Bronchial epithelial cell (primary cell): ENCODE measurements around the gene CYP4F22. TPM values are rescaled to one million over a fixed set of nuclear protein-coding genes. Genes with fewer than 3 reads are reported as not detected.

ENCODE experiments used
- DNase-seq: peaks from one replicate; pipeline ENCODE4 v3.0.0-alpha.2; 2010; ENCODE audit warnings: low read depth
- FAIRE-seq: peaks from 2 replicates; lab custom pipeline; 2011; peaks lifted over from hg19 to GRCh38; lab: Jason Lieb, UNC
- H3K27me3 ChIP-seq: 2 replicates; pipeline ENCODE4 v1.5.1; 2011; ENCODE audit warnings: low read length; ENCODE audit not compliant: control insufficient read depth, insufficient read depth
- H3K36me3 ChIP-seq: 2 replicates; pipeline ENCODE4 v1.5.1; 2011; ENCODE audit warnings: low read length; ENCODE audit not compliant: control insufficient read depth, insufficient read depth
- H3K4me3 ChIP-seq: 2 replicates; pipeline ENCODE4 v1.5.1; 2011; ENCODE audit warnings: mild to moderate bottlenecking, low read depth, low read length, control low read depth
- CTCF ChIP-seq: IDR thresholded peaks from 2 replicates; pipeline ENCODE4 v1.5.1; 2011; ENCODE audit warnings: mild to moderate bottlenecking, moderate library complexity, low read length, control low read depth, inconsistent platforms; ENCODE audit not compliant: insufficient read depth, severe bottlenecking
- total RNA-seq: library from RNA; depleted of rRNA; stranded (reverse); fragments of >200 nt; gene quantifications from 2 replicates; pipeline ENCODE4 v1.2.1, GENCODE V29; 2014

CYP4F22 gene
- total RNA-seq, 1 donor from 2014 or later = not detected

DNA sequence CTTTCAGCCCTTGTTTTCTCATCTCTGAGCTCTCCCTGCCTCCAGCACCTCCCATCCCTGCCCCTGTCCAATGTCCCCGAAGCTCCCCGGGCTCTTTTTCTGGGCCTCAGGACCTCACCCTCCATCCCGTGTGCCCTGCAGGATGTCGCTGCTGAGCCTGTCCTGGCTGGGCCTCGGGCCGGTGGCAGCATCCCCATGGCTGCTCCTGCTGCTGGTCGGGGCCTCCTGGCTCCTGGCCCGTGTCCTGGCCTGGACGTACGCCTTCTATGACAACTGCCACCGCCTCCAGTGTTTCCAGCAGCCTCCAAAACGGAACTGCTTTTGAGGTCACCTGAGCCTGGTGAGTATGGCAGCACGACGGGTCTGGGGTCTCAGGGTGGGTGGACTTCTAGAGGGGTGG lies 55.6 kb downstream of the CYP4F22 start:
- no peak for TF ChIP-seq CTCF
- FAIRE-seq (no peak), DNase-seq (no peak)
- Histone ChIP-seq H3K36me3 (no peaks in the 10 kb centered on the region), H3K27me3 (no peaks in the 10 kb centered on the region), H3K4me3 (no peak overlapping the region)

GRCh38 chr19:15564534-15565168 lies 56.3 kb downstream of the CYP4F22 start:
- DNase-seq (no peak), FAIRE-seq (no peak)
- no peak for TF ChIP-seq CTCF
- Histone ChIP-seq H3K4me3 (no peak overlapping the region), H3K27me3 (no peaks in the 10 kb centered on the region), H3K36me3 (no peaks in the 10 kb centered on the region)

DNA sequence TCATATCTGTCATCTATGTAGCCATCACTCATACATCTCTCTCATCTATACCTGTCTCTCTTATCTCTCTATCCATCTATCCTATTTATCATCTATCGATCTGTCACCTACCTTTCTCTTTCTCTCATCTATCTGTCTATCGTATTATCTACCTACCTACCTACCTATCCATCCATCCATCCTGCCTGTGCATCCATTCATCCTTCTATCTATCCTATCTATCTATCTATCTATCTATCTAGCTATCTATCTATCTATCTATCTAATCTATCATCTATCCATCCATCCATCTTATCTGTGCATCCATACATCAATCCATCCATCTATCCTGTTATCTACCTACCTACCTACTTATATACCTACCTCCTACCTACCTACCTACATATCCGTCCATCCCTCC lies 62.1 kb downstream of the CYP4F22 start:
- TF ChIP-seq CTCF = no peak

GRCh38 chr19:15575406-15575805 lies 67.1 kb downstream of the CYP4F22 start:
- no peak for TF ChIP-seq CTCF
- DNase-seq (no peak), FAIRE-seq (no peak)
- H3K36me3 ChIP-seq = no peaks in the 10 kb centered on the region
- H3K27me3 ChIP-seq = no peaks in the 10 kb centered on the region
- no peak overlapping the region for H3K4me3 ChIP-seq

More for the DNA sequence above, 62.1 kb downstream of the CYP4F22 start:
- H3K27me3 ChIP-seq = no peaks in the 10 kb centered on the region
- no peaks in the 10 kb centered on the region for H3K36me3 ChIP-seq
- FAIRE-seq = no peak
- no peak overlapping the region for H3K4me3 ChIP-seq
- DNase-seq = no peak

DNA sequence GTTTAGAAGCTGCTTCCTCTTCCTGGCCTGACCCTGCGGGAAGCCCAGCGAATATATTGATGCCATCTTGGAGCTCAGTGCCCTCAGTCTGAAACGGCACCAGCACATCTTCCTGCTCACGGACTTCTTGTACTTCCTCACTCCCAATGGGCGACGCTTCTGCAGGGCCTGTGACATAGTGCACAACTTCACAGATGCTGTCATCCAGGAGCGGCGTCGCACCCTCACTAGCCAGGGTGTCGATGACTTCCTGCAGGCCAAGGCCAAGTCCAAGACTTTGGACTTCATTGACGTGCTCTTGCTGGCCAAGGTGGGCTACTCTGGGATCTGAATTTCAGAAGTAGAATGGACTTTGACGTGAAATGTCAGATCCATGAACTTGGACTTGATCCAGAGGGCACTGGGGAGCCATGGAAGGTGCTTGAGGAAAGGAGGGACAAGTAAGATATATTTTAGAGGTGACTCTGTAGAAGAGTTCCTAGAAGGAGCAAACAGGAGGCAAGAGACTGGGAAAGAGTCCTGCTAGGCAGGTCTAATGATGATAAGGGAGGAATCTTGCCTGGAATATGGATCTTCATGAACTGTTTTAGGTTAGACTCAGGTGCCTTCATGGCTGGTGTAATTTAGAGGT lies 68.3 kb downstream of the CYP4F22 start:
- Histone ChIP-seq H3K4me3 (no peak overlapping the region), H3K36me3 (no peaks in the 10 kb centered on the region), H3K27me3 (no peaks in the 10 kb centered on the region)
- FAIRE-seq = no peak
- DNase-seq = no peak
- TF ChIP-seq CTCF = no peak
